ENCODE data around the gene IMMP2L. TPM values are rescaled to one million over a fixed set of nuclear protein-coding genes. Genes with fewer than 3 reads are reported as not detected.

IMMP2L gene
- total RNA-seq, 2 donors from 2014 or later: 10.5 to 17.4 TPM

- H3K4me1 ChIP-seq: no peaks in the 10 kb centered on the region
- TF ChIP-seq POLR2A (IDR thresholded peaks at IDR 0.05) (no peak), CTCF (IDR thresholded peaks at IDR 0.05) (no peak)
- DNase-seq: no peak
- intact Hi-C loops (cut with DNase I): no loop called here
- H3K4me3 ChIP-seq: no peak overlapping the region
- no peaks in the 10 kb centered on the region for H3K36me3 ChIP-seq (replicated peaks in 1 of 2; ENCODE audit: insufficient read depth in 1 of 2, low read depth in 2 of 2)
- ATAC-seq: no peak
- no peaks in the 10 kb centered on the region for H3K9me3 ChIP-seq
- H3K27ac ChIP-seq: no peak overlapping the region
- H3K27me3 ChIP-seq: no peaks in the 10 kb centered on the region
Observed at GRCh38 chr7:111312966-111313365, 249.3 kb downstream of the IMMP2L start.

- TF ChIP-seq POLR2A (IDR thresholded peaks at IDR 0.05): no peak
- Histone ChIP-seq H3K4me1 (no peaks in the 10 kb centered on the region), H3K27ac (no peak overlapping the region), H3K27me3 (no peaks in the 10 kb centered on the region), H3K36me3 (replicated peaks in 1 of 2; ENCODE audit: insufficient read depth in 1 of 2, low read depth in 2 of 2) (no peaks in the 10 kb centered on the region), H3K4me3 (no peak overlapping the region), H3K9me3 (no peaks in the 10 kb centered on the region)
- 75 to 76% methylated on average over 1 of the region's 1 CpG for WGBS, 2 donors
- no peak for ATAC-seq
- no peak for DNase-seq
- intact Hi-C loops (cut with DNase I): no loop called here
Observed at GRCh38 chr7:111308691-111309090, 253.6 kb downstream of the IMMP2L start.

GRCh38 chr7:111301891-111302290 is 260.4 kb downstream of the IMMP2L start:
- ATAC-seq (no peak), DNase-seq (no peak)
- no peak overlapping the region for H3K27ac ChIP-seq
- no peak for TF ChIP-seq POLR2A (IDR thresholded peaks at IDR 0.05)
- TF ChIP-seq CTCF (IDR thresholded peaks at IDR 0.05): no peak
- H3K9me3 ChIP-seq: no peaks in the 10 kb centered on the region
- WGBS, 2 donors: 89 to 100% methylated on average over 1 of the region's 1 CpG
- H3K27me3 ChIP-seq: no peaks in the 10 kb centered on the region
- no peaks in the 10 kb centered on the region for H3K36me3 ChIP-seq (replicated peaks in 1 of 2; ENCODE audit: insufficient read depth in 1 of 2, low read depth in 2 of 2)
- intact Hi-C loops (cut with DNase I): no loop called here
- no peaks in the 10 kb centered on the region for H3K4me1 ChIP-seq
- no peak overlapping the region for H3K4me3 ChIP-seq

GRCh38 chr7:111294494-111294893 is 267.8 kb downstream of the IMMP2L start:
- no peaks in the 10 kb centered on the region for H3K27me3 ChIP-seq
- WGBS, 2 donors: 48 to 53% methylated on average over 4 of the region's 4 CpGs
- no peaks in the 10 kb centered on the region for H3K9me3 ChIP-seq
- no peaks in the 10 kb centered on the region for H3K4me1 ChIP-seq
- ATAC-seq (no peak), DNase-seq (no peak)
- TF ChIP-seq POLR2A (IDR thresholded peaks at IDR 0.05): no peak
- H3K36me3 ChIP-seq (replicated peaks in 1 of 2; ENCODE audit: insufficient read depth in 1 of 2, low read depth in 2 of 2): no peaks in the 10 kb centered on the region
- H3K27ac ChIP-seq: no peak overlapping the region
- no peak overlapping the region for H3K4me3 ChIP-seq
- intact Hi-C loops (cut with DNase I): no loop called here

- no peak overlapping the region for H3K4me3 ChIP-seq
- no peaks in the 10 kb centered on the region for H3K4me1 ChIP-seq
- H3K36me3 ChIP-seq (replicated peaks in 1 of 2; ENCODE audit: insufficient read depth in 1 of 2, low read depth in 2 of 2): no peaks in the 10 kb centered on the region
- intact Hi-C loops (cut with DNase I): no loop called here
- H3K27ac ChIP-seq: no peak overlapping the region
- ATAC-seq (no peak), DNase-seq (no peak)
- TF ChIP-seq CTCF (IDR thresholded peaks at IDR 0.05) (no peak), POLR2A (IDR thresholded peaks at IDR 0.05) (no peak)
- no peaks in the 10 kb centered on the region for H3K27me3 ChIP-seq
- 50 to 54% methylated on average over 1 of the region's 1 CpG for WGBS, 2 donors
- no peaks in the 10 kb centered on the region for H3K9me3 ChIP-seq
Observed at GRCh38 chr7:111292026-111292470, 270.2 kb downstream of the IMMP2L start.

- Histone ChIP-seq H3K27ac (no peak overlapping the region), H3K9me3 (no peaks in the 10 kb centered on the region), H3K4me3 (no peak overlapping the region), H3K27me3 (no peaks in the 10 kb centered on the region), H3K36me3 (replicated peaks in 1 of 2; ENCODE audit: insufficient read depth in 1 of 2, low read depth in 2 of 2) (no peaks in the 10 kb centered on the region), H3K4me1 (no peaks in the 10 kb centered on the region)
- 75 to 100% methylated on average over 1 of the region's 1 CpG for WGBS, 2 donors
- ATAC-seq (no peak), DNase-seq (no peak)
- no peak for TF ChIP-seq POLR2A (IDR thresholded peaks at IDR 0.05)
- no peak for TF ChIP-seq CTCF (IDR thresholded peaks at IDR 0.05)
- intact Hi-C loops (cut with DNase I): no loop called here
Observed at GRCh38 chr7:111290982-111291381, 271.3 kb downstream of the IMMP2L start.

Data from body of pancreas (tissue), 4 donors.